Left lobe of liver (tissue), 2 donors: ENCODE results near the gene CHMP1B. TPM values are rescaled to one million over a fixed set of nuclear protein-coding genes. Genes with fewer than 3 reads are reported as not detected.

ENCODE experiments used
- ATAC-seq: fragments of 200-7000 bp; cut with Tn5 transposase; one replicate; pipeline ENCODE4 v1.9.1; 2020; ENCODE audit warnings: mild to moderate bottlenecking, moderate library complexity
- DNase-seq: peaks from one replicate; pipeline ENCODE4 v3.0.0-alpha.2; 2020; ENCODE audit warnings: low spot score
- total RNA-seq: library from RNA; stranded (reverse); gene quantifications from one replicate; pipeline ENCODE4 v1.2.1, GENCODE V29; 2021
- donor health status: DM: no; HTN: no; CAD: no; lungs with moderate emphysema.
- donor health status: DM: no; HTN: yes; CAD: no.

Gene CHMP1B
- 12.9 TPM for total RNA-seq

- peak; percentile 94 for ATAC-seq
These were observed at the start of gene CHMP1B for GRCh38 chr18:11851146-11851805. Gene CHMP1B (plus strand): TSS chr18:11851413. CDS start chr18:11851512, 99 bp downstream.

GRCh38 chr18:11801573-11801972 lies 49.6 kb upstream of the CHMP1B start:
- ATAC-seq (no peak), DNase-seq (no peak)

More at GRCh38 chr18:11851146-11851805, at the start of gene CHMP1B:
- DNase-seq, result peak; percentile 99

GRCh38 chr18:11802158-11802557 lies 49.1 kb upstream of the CHMP1B start:
- DNase-seq (no peak), ATAC-seq (no peak)

GRCh38 chr18:11802586-11802985 lies 48.6 kb upstream of the CHMP1B start:
- DNase-seq (no peak), ATAC-seq (no peak)

- ATAC-seq, result no peak
- no peak for DNase-seq
These were observed 44.0 kb upstream of the CHMP1B start for GRCh38 chr18:11807233-11807632.

GRCh38 chr18:11808001-11808855 lies 43.0 kb upstream of the CHMP1B start:
- no peak for DNase-seq
- no peak for ATAC-seq

- ATAC-seq (no peak), DNase-seq (no peak)
These were observed 41.3 kb upstream of the CHMP1B start for GRCh38 chr18:11809895-11810294.

- DNase-seq (no peak), ATAC-seq (no peak)
These were observed 40.8 kb upstream of the CHMP1B start for GRCh38 chr18:11810379-11810778.

- ATAC-seq (no peak), DNase-seq (no peak)
These were observed 40.2 kb upstream of the CHMP1B start for GRCh38 chr18:11811009-11811408.

- DNase-seq (no peak), ATAC-seq (no peak)
These were observed 34.0 kb upstream of the CHMP1B start for GRCh38 chr18:11817229-11817628.

GRCh38 chr18:11818486-11819203 lies 32.6 kb upstream of the CHMP1B start:
- no peak for DNase-seq
- no peak for ATAC-seq

- DNase-seq (no peak), ATAC-seq (no peak)
These were observed 31.3 kb upstream of the CHMP1B start for GRCh38 chr18:11819938-11820337.

- no peak for ATAC-seq
- no peak for DNase-seq
These were observed 30.5 kb upstream of the CHMP1B start for GRCh38 chr18:11820697-11821096.

GRCh38 chr18:11821208-11821607 lies 30.0 kb upstream of the CHMP1B start:
- DNase-seq (no peak), ATAC-seq (no peak)

GRCh38 chr18:11821643-11822237 lies 29.5 kb upstream of the CHMP1B start:
- DNase-seq, result no peak
- no peak for ATAC-seq

- DNase-seq (no peak), ATAC-seq (no peak)
These were observed 27.7 kb upstream of the CHMP1B start for GRCh38 chr18:11823545-11823944.

- ATAC-seq (no peak), DNase-seq (no peak)
These were observed 24.4 kb upstream of the CHMP1B start for GRCh38 chr18:11826836-11827235.

GRCh38 chr18:11828786-11829432 lies 22.3 kb upstream of the CHMP1B start:
- no peak for ATAC-seq

GRCh38 chr18:11830585-11830984 lies 20.6 kb upstream of the CHMP1B start:
- DNase-seq, result no peak

More at GRCh38 chr18:11828786-11829432, 22.3 kb upstream of the CHMP1B start:
- DNase-seq, result no peak

GRCh38 chr18:11831921-11832320 lies 19.3 kb upstream of the CHMP1B start:
- no peak for DNase-seq
- no peak for ATAC-seq

More at GRCh38 chr18:11830585-11830984, 20.6 kb upstream of the CHMP1B start:
- no peak for ATAC-seq

GRCh38 chr18:11834772-11835171 lies 16.4 kb upstream of the CHMP1B start:
- ATAC-seq, result no peak

More at GRCh38 chr18:11834772-11835171, 16.4 kb upstream of the CHMP1B start:
- no peak for DNase-seq
